ENCODE measurements around the gene LAMA5. TPM values are rescaled to one million over a fixed set of nuclear protein-coding genes. Genes with fewer than 3 reads are reported as not detected.
A peak's percentile ranks its signal among the peaks of the same experiment; 100 is the strongest.

LAMA5 gene
- total and polyA plus RNA-seq, 2 experiments from 2014 or later, result 201 to 298 TPM

DNA sequence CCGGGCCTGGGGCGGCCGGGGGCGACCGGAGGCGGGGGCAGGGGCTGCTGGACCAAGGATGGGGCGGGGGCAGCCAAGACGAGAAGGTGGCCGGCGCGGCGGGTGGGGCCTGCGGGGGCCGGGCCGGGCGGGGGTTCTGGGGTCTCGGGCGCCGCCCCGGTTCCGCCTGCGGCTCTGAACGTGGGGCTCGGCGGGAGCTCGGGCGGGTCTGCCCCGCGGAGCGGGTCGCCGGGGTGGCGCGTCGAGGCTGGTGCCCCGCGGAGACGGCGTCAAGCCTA is 64.1 kb downstream of the LAMA5 start (continued):
- TF ChIP-seq ZNF462 (CRISPR knock-in tag; IDR thresholded peaks at IDR 0.05), result no peak
- no peak for TF ChIP-seq STAT1 (IDR thresholded peaks at IDR 0.05; ENCODE audit: unreplicated experiment)
- TF ChIP-seq ZNF331 (CRISPR knock-in tag; IDR thresholded peaks at IDR 0.05; ENCODE audit: low read depth), result no peak
- no peak for TF ChIP-seq EZH2 (IDR thresholded peaks at IDR 0.05; ENCODE audit: low read depth, unreplicated experiment)
- no peak for TF ChIP-seq ZNF114 (CRISPR knock-in tag; IDR thresholded peaks at IDR 0.05)
- TF ChIP-seq EZH2phosphoT487 (IDR thresholded peaks at IDR 0.05; ENCODE audit: unreplicated experiment), result no peak
- no peak for TF ChIP-seq CREB1 (CRISPR knock-in tag; IDR thresholded peaks at IDR 0.05; ENCODE audit: low read depth)

DNA sequence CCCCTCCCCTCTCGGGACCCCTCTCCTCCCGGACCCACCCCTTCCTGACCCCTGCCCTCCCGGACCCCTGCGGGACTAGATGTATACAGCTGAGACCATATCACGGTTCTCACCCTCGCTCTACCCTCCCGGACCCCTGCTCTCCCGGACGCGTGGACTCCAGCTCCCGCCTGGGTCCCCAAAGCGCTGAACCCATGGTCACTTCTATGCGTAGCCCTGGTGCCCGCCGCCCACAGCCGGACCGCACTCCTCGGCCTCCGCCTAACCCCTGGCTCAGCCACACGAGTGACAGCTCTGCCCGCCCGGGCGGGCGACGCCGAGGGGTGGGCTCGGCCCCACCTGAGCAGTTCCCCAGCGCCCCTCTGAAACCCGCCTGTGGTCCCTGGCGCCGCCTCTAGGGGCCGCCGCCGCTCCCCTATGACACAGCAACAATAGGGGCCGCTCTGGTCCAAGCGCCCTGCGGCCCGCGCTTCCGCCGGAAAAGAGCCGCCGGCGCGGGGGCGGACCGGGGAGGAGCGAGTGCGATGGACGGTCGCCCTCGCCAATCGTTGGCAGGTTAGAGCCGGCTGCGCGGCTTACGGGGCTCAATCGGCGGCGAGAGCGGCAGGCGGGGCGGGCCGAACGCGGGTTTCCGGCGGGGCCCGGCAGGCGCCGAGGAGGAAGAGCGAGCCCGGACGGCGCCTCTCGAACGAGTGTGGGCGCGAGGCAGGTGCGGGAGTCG is 64.6 kb downstream of the LAMA5 start, which contains the start of gene ADRM1:
Gene ADRM1, plus strand, starts transcription at position 657 of the 721 bp plus-strand sequence. CDS start 572 bp downstream, outside the sequence.
- H3K36me3 Mint-ChIP-seq (ENCODE audit: low read depth), result peaks cover 40% of the 10 kb centered on the region
- peak within 1 kb of the TSS; percentile 86 for H3K27ac Mint-ChIP-seq
- Histone ChIP-seq H3K27ac (ENCODE audit: low read depth) (peak within 1 kb of the TSS; percentile 84), H3F3A (replicated peaks; ENCODE audit: low read depth) (peaks cover 38% of the 10 kb centered on the region), H3K27me3 (ENCODE audit: insufficient read depth) (no peaks in the 10 kb centered on the region), H2AFZ (no peak within 1 kb of the TSS; the same call in 1 of the 2 replicates), H4K20me1 (replicated peaks; ENCODE audit: insufficient read depth) (peaks cover 16% of the 10 kb centered on the region), H3K4me2 (peak within 1 kb of the TSS; percentile 96), H3K36me3 (ENCODE audit: insufficient read depth) (peaks cover 8% of the 10 kb centered on the region; the same call in 1 of the 2 replicates), H3K79me2 (replicated peaks; ENCODE audit: insufficient read depth) (peaks cover 32% of the 10 kb centered on the region), H3K4me1 (ENCODE audit: insufficient read depth) (peaks cover 14% of the 10 kb centered on the region; the same call in 1 of the 2 replicates), H3K9me2 (ENCODE audit: insufficient read depth) (no peaks in the 10 kb centered on the region), H3K4me3 (peak within 1 kb of the TSS; percentile 94)
- H3K27me3 Mint-ChIP-seq (ENCODE audit: insufficient read depth, low read depth, poor library complexity), result peaks cover 25% of the 10 kb centered on the region
- H3K4me3 Mint-ChIP-seq, result peak within 1 kb of the TSS; percentile 95
- ATAC-seq (peak; percentile 79), DNase-seq (ENCODE audit: low spot score) (peak; percentile 98)
- H3K4me1 Mint-ChIP-seq, result peaks cover 19% of the 10 kb centered on the region
- H3K9me3 Mint-ChIP-seq, result peaks cover 6% of the 10 kb centered on the region; the same call in 2 of the 3 replicates
- TF ChIP-seq EZH2phosphoT487 (IDR thresholded peaks at IDR 0.05; ENCODE audit: unreplicated experiment), result no peak
- no peak for TF ChIP-seq NANOG (IDR thresholded peaks at IDR 0.05; ENCODE audit: borderline replicate concordance)
- peak; percentile 82 for TF ChIP-seq ETS1 (IDR thresholded peaks at IDR 0.05)
- TF ChIP-seq, protein P1, sequence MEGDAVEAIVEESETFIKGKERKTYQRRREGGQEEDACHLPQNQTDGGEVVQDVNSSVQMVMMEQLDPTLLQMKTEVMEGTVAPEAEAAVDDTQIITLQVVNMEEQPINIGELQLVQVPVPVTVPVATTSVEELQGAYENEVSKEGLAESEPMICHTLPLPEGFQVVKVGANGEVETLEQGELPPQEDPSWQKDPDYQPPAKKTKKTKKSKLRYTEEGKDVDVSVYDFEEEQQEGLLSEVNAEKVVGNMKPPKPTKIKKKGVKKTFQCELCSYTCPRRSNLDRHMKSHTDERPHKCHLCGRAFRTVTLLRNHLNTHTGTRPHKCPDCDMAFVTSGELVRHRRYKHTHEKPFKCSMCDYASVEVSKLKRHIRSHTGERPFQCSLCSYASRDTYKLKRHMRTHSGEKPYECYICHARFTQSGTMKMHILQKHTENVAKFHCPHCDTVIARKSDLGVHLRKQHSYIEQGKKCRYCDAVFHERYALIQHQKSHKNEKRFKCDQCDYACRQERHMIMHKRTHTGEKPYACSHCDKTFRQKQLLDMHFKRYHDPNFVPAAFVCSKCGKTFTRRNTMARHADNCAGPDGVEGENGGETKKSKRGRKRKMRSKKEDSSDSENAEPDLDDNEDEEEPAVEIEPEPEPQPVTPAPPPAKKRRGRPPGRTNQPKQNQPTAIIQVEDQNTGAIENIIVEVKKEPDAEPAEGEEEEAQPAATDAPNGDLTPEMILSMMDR (conservative IDR thresholded peaks at IDR 0.05; ENCODE audit: low read depth in 2 of 2), result peak; percentile 65 to 72
- TF ChIP-seq JUNB (IDR thresholded peaks at IDR 0.05; ENCODE audit: unreplicated experiment), result no peak
- no peak for TF ChIP-seq EZH2 (IDR thresholded peaks at IDR 0.05; ENCODE audit: low read depth, unreplicated experiment)

Data from GM23338 (cell line).